ENCODE results near the gene GALNS. TPM values are rescaled to one million over a fixed set of nuclear protein-coding genes. Genes with fewer than 3 reads are reported as not detected.
"Not testable (repeated sequence)": the region's sequence is repeated elsewhere in the genome, so short reads cannot be mapped to it uniquely, and the experiment has no call there.

The GALNS gene
- total and polyA plus RNA-seq, 2 experiments from 2014 or later: 19.6 to 53.5 TPM

- Histone ChIP-seq H3K9me2 (replicated peaks; ENCODE audit: insufficient read depth) (no peaks in the 10 kb centered on the region), H4K20me1 (ENCODE audit: insufficient read depth, poor library complexity, severe bottlenecking) (no peaks in the 10 kb centered on the region), H3K4me2 (no peak overlapping the region), H3K4me1 (ENCODE audit: insufficient read depth) (peaks cover 8% of the 10 kb centered on the region), H3K27me3 (no peaks in the 10 kb centered on the region), H2AFZ (no peak overlapping the region), H3K4me3 (no peak overlapping the region), H3K9me3 (ENCODE audit: low read depth) (no peaks in the 10 kb centered on the region), H3K79me2 (no peaks in the 10 kb centered on the region), H3K36me3 (replicated peaks; ENCODE audit: insufficient read depth, low read depth) (no peaks in the 10 kb centered on the region), H3K27ac (no peak overlapping the region)
- 96% methylated on average over 16 of the region's 16 CpGs for WGBS (ENCODE audit: low lambda C conversion rate, missing lambda C conversion rate)
- TF ChIP-seq EZH2phosphoT487 (IDR thresholded peaks at IDR 0.05; ENCODE audit: low read depth, severe bottlenecking, unreplicated experiment): no peak
- TF ChIP-seq EZH2 (IDR thresholded peaks at IDR 0.05; ENCODE audit: borderline replicate concordance): no peak
- TF ChIP-seq, protein P1, sequence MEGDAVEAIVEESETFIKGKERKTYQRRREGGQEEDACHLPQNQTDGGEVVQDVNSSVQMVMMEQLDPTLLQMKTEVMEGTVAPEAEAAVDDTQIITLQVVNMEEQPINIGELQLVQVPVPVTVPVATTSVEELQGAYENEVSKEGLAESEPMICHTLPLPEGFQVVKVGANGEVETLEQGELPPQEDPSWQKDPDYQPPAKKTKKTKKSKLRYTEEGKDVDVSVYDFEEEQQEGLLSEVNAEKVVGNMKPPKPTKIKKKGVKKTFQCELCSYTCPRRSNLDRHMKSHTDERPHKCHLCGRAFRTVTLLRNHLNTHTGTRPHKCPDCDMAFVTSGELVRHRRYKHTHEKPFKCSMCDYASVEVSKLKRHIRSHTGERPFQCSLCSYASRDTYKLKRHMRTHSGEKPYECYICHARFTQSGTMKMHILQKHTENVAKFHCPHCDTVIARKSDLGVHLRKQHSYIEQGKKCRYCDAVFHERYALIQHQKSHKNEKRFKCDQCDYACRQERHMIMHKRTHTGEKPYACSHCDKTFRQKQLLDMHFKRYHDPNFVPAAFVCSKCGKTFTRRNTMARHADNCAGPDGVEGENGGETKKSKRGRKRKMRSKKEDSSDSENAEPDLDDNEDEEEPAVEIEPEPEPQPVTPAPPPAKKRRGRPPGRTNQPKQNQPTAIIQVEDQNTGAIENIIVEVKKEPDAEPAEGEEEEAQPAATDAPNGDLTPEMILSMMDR (IDR thresholded peaks at IDR 0.05; ENCODE audit: poor library complexity): no peak
- DNase-seq (ENCODE audit: low spot score): no peak
Measured at GRCh38 chr16:88891083-88891482, 34.3 kb upstream of the GALNS start.

DNA sequence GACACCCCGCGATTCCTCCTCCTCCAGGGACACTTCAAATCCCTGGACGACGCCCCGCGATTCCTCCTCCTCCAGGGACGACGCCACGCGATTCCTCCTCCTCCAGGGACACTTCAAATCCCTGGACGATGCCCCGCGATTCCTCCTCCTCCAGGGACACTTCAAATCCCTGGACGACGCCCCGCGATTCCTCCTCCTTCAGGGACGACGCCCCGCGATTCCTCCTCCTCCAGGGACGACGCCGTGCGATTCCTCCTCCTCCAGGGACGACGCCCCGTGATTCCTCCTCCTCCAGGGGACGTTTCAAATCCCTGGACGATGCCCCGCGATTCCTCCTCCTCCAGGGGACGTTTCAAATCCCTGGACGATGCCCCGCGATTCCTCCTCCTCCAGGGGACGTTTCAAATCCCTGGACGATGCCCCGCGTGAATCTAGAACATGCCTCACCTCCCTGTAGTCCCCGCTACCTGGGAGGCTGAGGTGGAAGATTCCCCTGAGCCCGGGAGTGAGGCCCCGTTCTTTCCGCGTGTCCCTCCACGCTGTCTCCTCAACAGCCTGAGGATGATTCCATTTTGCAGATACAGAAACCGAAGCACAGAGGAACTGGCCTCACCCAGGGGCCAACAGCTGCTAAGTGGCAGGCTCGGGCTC lies 33.1 kb upstream of the GALNS start:
- not testable (repeated sequence) for H3K4me1 ChIP-seq (ENCODE audit: insufficient read depth); H3K9me2 ChIP-seq (replicated peaks; ENCODE audit: insufficient read depth); H3K4me2 ChIP-seq; H3K4me3 ChIP-seq; H3K27me3 ChIP-seq; H2AFZ ChIP-seq; H4K20me1 ChIP-seq (ENCODE audit: insufficient read depth, poor library complexity, severe bottlenecking); H3K9me3 ChIP-seq (ENCODE audit: low read depth); H3K79me2 ChIP-seq; DNase-seq (ENCODE audit: low spot score); H3K36me3 ChIP-seq (replicated peaks; ENCODE audit: insufficient read depth, low read depth); H3K27ac ChIP-seq
- WGBS (ENCODE audit: low lambda C conversion rate, missing lambda C conversion rate): 95% methylated on average over 17 of the region's 48 CpGs

- Histone ChIP-seq H2AFZ (no peak overlapping the region), H3K4me1 (ENCODE audit: insufficient read depth) (peaks cover 8% of the 10 kb centered on the region), H4K20me1 (ENCODE audit: insufficient read depth, poor library complexity, severe bottlenecking) (no peaks in the 10 kb centered on the region), H3K27ac (no peak overlapping the region), H3K36me3 (replicated peaks; ENCODE audit: insufficient read depth, low read depth) (no peaks in the 10 kb centered on the region), H3K4me2 (no peak overlapping the region), H3K9me2 (replicated peaks; ENCODE audit: insufficient read depth) (no peaks in the 10 kb centered on the region), H3K27me3 (no peaks in the 10 kb centered on the region), H3K79me2 (no peaks in the 10 kb centered on the region), H3K4me3 (no peak overlapping the region), H3K9me3 (ENCODE audit: low read depth) (no peaks in the 10 kb centered on the region)
- 86% methylated on average over 26 of the region's 30 CpGs for WGBS (ENCODE audit: low lambda C conversion rate, missing lambda C conversion rate)
- TF ChIP-seq, protein P1 (IDR thresholded peaks at IDR 0.05; ENCODE audit: poor library complexity): no peak
- TF ChIP-seq EZH2phosphoT487 (IDR thresholded peaks at IDR 0.05; ENCODE audit: low read depth, severe bottlenecking, unreplicated experiment) (no peak), EZH2 (IDR thresholded peaks at IDR 0.05; ENCODE audit: borderline replicate concordance) (no peak)
- no peak for DNase-seq (ENCODE audit: low spot score)
Measured at GRCh38 chr16:88888461-88889387, 32.0 kb upstream of the GALNS start.

DNA sequence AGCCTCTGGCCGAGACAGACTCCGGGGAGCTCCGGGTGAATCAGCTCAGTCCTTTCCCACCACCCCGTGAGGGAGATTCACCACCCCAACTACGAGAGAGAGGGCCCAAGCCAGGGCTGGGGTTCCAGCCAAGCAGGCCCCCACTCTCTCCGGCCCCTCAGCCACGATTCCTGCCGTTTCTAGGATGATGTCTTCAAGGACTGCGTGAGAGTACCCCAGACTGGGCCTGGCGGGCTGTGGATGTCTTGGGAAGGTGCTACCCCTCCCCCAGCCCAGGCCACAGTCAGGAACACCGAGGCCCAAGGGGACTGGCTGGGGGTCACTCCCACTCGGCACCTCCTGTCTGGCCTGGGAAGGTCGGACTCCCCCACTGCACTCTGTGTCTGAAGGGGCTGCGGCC lies 31.3 kb upstream of the GALNS start:
- Histone ChIP-seq H3K79me2 (no peaks in the 10 kb centered on the region), H3K36me3 (replicated peaks; ENCODE audit: insufficient read depth, low read depth) (no peaks in the 10 kb centered on the region), H3K9me3 (ENCODE audit: low read depth) (no peaks in the 10 kb centered on the region), H3K4me3 (no peak overlapping the region), H2AFZ (no peak overlapping the region), H3K4me1 (ENCODE audit: insufficient read depth) (peaks cover 8% of the 10 kb centered on the region), H3K27me3 (no peaks in the 10 kb centered on the region), H4K20me1 (ENCODE audit: insufficient read depth, poor library complexity, severe bottlenecking) (no peaks in the 10 kb centered on the region), H3K9me2 (replicated peaks; ENCODE audit: insufficient read depth) (no peaks in the 10 kb centered on the region), H3K27ac (no peak overlapping the region), H3K4me2 (no peak overlapping the region)
- TF ChIP-seq EZH2 (IDR thresholded peaks at IDR 0.05; ENCODE audit: borderline replicate concordance) (no peak), EZH2phosphoT487 (IDR thresholded peaks at IDR 0.05; ENCODE audit: low read depth, severe bottlenecking, unreplicated experiment) (no peak)
- TF ChIP-seq, protein P1 (IDR thresholded peaks at IDR 0.05; ENCODE audit: poor library complexity): no peak
- DNase-seq (ENCODE audit: low spot score): no peak
- 79% methylated on average over 14 of the region's 14 CpGs for WGBS (ENCODE audit: low lambda C conversion rate, missing lambda C conversion rate)
